Activated naive CD8-positive, alpha-beta T cell treated with anti-CD3 and anti-CD28 coated beads, Interleukin-2, amount 10 ng/mL, durations not matched to agents 7 days and 5 days (primary cell): ENCODE data around the gene CDK16. TPM values are rescaled to one million over a fixed set of nuclear protein-coding genes. Genes with fewer than 3 reads are reported as not detected.

Source experiments
- total RNA-seq, 2 experiments: library from RNA; stranded (reverse); gene quantifications; one replicate each; pipeline ENCODE4 v1.2.3, GENCODE V29; 2021

The CDK16 gene
- total RNA-seq, 2 experiments from 2014 or later: 62.3 to 67.1 TPM

Other genes with a start within 250 kb of the CDK16 start
- gene RGN, start 140.2 kb upstream of the CDK16 start, total RNA-seq: not detected
- gene NDUFB11, start 74.0 kb upstream of the CDK16 start, total RNA-seq: 10 to 100 TPM; 71.7 to 78.7 TPM
- 10 to 100 TPM; 59.9 to 61.2 TPM for gene RBM10, start 73.5 kb upstream of the CDK16 start, total RNA-seq
- gene UBA1, start 24.9 kb upstream of the CDK16 start, total RNA-seq: 100 to 1,000 TPM; 149 to 155 TPM
- 100 to 1,000 TPM; 101 TPM for gene USP11, start 14.3 kb downstream of the CDK16 start, total RNA-seq
- gene ZNF157, start 151.9 kb downstream of the CDK16 start, total RNA-seq: 1 to 10 TPM in 1 of 2 experiments, under 1 TPM in 1; 0.83 to 1.1 TPM